ENCODE data around the gene ARHGAP22.

DNA sequence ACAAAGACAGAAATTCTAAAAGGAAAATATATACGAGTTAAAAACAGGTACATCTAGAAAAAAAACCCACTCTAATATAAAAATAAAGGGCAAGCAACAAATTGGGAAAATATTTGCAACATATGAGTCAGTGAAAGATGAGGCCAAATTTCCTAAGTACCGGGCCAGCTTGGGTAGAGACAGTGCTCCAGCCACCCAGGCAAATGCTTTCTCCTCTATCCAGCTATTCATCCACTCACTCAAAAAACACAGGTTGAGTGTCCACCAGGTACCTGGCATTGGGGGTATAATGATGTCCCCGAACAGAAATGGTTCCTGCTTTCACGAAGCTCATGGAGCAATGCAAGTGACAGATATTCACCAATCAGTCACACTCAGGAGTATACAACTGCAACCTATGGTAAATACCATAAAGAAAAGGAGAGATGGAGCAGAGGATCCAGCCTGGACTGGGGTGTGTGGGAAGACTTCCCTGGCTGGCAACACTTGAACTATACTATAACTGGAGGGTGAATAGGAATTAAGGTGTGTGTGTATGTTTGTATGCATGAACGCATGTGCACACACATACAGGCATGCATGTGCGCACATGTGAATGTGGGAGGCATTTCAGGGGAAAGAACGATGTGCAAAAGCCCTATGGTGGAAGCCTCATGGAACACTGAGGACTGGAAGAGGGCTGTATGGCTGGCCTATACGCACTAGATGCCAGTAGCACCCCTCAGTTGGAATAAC, 2.3 kb downstream of the ARHGAP22 start:
- TF ChIP-seq SIN3A (IDR thresholded peaks at IDR 0.05; ENCODE audit: borderline replicate concordance, insufficient read depth, low read depth, low read length): no peak
- TF ChIP-seq, protein P1, sequence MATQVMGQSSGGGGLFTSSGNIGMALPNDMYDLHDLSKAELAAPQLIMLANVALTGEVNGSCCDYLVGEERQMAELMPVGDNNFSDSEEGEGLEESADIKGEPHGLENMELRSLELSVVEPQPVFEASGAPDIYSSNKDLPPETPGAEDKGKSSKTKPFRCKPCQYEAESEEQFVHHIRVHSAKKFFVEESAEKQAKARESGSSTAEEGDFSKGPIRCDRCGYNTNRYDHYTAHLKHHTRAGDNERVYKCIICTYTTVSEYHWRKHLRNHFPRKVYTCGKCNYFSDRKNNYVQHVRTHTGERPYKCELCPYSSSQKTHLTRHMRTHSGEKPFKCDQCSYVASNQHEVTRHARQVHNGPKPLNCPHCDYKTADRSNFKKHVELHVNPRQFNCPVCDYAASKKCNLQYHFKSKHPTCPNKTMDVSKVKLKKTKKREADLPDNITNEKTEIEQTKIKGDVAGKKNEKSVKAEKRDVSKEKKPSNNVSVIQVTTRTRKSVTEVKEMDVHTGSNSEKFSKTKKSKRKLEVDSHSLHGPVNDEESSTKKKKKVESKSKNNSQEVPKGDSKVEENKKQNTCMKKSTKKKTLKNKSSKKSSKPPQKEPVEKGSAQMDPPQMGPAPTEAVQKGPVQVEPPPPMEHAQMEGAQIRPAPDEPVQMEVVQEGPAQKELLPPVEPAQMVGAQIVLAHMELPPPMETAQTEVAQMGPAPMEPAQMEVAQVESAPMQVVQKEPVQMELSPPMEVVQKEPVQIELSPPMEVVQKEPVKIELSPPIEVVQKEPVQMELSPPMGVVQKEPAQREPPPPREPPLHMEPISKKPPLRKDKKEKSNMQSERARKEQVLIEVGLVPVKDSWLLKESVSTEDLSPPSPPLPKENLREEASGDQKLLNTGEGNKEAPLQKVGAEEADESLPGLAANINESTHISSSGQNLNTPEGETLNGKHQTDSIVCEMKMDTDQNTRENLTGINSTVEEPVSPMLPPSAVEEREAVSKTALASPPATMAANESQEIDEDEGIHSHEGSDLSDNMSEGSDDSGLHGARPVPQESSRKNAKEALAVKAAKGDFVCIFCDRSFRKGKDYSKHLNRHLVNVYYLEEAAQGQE (IDR thresholded peaks at IDR 0.05; ENCODE audit: insufficient read depth in 1 of 2, low read depth in 2 of 2, low read length in 1 of 2): no peak
- TF ChIP-seq, protein P2, sequence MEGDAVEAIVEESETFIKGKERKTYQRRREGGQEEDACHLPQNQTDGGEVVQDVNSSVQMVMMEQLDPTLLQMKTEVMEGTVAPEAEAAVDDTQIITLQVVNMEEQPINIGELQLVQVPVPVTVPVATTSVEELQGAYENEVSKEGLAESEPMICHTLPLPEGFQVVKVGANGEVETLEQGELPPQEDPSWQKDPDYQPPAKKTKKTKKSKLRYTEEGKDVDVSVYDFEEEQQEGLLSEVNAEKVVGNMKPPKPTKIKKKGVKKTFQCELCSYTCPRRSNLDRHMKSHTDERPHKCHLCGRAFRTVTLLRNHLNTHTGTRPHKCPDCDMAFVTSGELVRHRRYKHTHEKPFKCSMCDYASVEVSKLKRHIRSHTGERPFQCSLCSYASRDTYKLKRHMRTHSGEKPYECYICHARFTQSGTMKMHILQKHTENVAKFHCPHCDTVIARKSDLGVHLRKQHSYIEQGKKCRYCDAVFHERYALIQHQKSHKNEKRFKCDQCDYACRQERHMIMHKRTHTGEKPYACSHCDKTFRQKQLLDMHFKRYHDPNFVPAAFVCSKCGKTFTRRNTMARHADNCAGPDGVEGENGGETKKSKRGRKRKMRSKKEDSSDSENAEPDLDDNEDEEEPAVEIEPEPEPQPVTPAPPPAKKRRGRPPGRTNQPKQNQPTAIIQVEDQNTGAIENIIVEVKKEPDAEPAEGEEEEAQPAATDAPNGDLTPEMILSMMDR (IDR thresholded peaks at IDR 0.05): no peak
